ENCODE results near the gene TRAK1.
A peak's percentile ranks its signal among the peaks of the same experiment; 100 is the strongest.

TRAK1 gene

GRCh38 chr3:42140665-42141203 lies 49.6 kb downstream of the TRAK1 start:
- Histone ChIP-seq H3K4me1 (ENCODE audit: control insufficient read depth in 1 of 2, insufficient read depth in 1 of 2, low read depth in 1 of 2, low read length in 1 of 2) (no peaks in the 10 kb centered on the region), H3K27ac (no peak overlapping the region), H3K4me3 (ENCODE audit: low read depth in 1 of 2, low read length in 1 of 2) (no peak overlapping the region), H3K27me3 (no peaks in the 10 kb centered on the region), H3K9me3 (no peaks in the 10 kb centered on the region), H3K36me3 (no peaks in the 10 kb centered on the region)
- no peak for TF ChIP-seq CTCF (IDR thresholded peaks at IDR 0.05)

DNA sequence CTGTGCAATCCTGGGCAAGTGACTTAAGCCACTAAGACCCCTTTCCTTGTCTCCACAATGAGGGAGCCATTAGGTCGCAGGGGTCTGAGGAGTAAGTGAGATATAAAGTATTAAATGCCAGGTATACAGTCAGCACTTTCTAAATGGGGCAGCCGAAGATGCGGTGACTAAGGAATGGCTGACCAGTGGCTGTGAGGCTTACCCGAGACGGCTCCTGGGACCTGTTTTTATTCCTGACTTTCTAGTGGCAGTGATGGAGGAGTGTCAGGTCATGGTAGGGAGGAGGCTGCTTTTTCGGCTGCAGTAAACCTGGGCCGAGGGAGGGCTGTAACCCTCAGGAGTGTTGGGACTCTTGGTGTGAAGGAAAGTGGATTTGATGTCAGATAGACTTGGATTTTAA lies 52.3 kb downstream of the TRAK1 start:
- Histone ChIP-seq H3K27ac (no peak overlapping the region), H3K27me3 (no peaks in the 10 kb centered on the region), H3K36me3 (no peaks in the 10 kb centered on the region), H3K4me3 (ENCODE audit: low read depth in 1 of 2, low read length in 1 of 2) (no peak overlapping the region), H3K9me3 (no peaks in the 10 kb centered on the region), H3K4me1 (ENCODE audit: control insufficient read depth in 1 of 2, insufficient read depth in 1 of 2, low read depth in 1 of 2, low read length in 1 of 2) (peaks cover 5 to 8% of the 10 kb centered on the region in 2 experiments)
- TF ChIP-seq CTCF (IDR thresholded peaks at IDR 0.05), result no peak

DNA sequence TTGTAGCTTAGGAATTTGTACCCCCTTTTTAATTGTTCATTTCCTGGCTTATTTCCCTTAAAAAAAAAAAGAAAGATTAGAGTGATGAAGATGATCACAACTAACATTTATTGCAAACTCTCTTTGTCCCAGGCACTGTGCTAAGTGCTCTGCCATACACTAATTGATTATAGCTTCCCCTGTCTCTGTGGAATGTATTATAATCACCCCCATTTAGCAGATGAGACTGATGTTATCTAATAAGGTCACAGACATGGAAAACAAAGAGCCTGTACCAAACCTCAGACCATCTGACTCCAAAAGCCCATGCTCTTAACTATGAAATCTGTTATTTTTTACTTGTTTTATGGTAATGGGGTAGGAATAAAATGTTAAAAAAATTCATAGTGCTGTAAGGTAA lies 53.1 kb downstream of the TRAK1 start:
- Histone ChIP-seq H3K4me1 (ENCODE audit: control insufficient read depth in 1 of 2, insufficient read depth in 1 of 2, low read depth in 1 of 2, low read length in 1 of 2) (peaks cover 7 to 16% of the 10 kb centered on the region in 2 experiments), H3K27ac (no peak overlapping the region), H3K27me3 (no peaks in the 10 kb centered on the region), H3K9me3 (no peaks in the 10 kb centered on the region), H3K4me3 (ENCODE audit: low read depth in 1 of 2, low read length in 1 of 2) (no peak overlapping the region), H3K36me3 (no peaks in the 10 kb centered on the region)
- TF ChIP-seq CTCF (IDR thresholded peaks at IDR 0.05), result no peak

DNA sequence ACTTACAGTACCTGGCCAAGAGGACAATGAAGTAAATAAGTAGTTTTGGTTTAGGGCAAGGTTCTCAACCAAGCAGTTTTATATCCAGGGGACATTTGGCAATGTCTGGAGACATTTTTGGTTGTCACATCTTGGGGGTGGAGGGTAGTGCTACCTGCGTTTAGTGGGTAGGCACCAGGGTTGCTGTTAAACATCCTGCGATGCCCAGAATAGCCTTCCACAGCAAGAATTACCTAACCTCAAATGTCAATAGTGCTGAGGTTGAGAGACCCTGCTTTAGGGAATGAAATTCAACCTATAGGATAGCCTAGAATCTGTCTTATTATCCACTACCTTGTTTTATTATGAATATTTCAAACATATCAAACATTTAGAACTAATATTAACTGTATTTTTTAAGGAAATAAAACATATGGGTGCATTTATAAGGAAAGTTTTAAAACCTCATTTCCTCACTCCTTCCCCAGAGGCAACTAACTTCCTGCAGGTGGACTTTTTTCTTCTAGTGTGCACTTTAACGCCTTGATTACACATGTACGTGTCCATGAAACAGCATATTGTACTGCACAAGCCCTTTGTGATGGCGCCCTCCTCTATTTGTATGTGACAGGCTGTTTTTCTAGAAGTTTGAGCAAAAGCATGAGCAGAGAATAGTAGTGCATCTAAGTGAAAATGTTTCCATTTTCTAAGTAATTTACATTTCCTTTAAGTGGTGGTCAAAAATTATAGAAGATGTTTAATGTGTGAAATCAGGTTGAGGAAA lies 57.1 kb downstream of the TRAK1 start:
- Histone ChIP-seq H3K4me1 (ENCODE audit: control insufficient read depth in 1 of 2, insufficient read depth in 1 of 2, low read depth in 1 of 2, low read length in 1 of 2) (peaks cover 21 to 34% of the 10 kb centered on the region in 2 experiments), H3K9me3 (no peaks in the 10 kb centered on the region), H3K36me3 (no peaks in the 10 kb centered on the region), H3K27me3 (no peaks in the 10 kb centered on the region), H3K4me3 (ENCODE audit: low read depth in 1 of 2, low read length in 1 of 2) (no peak overlapping the region), H3K27ac (peak overlapping the region; percentile 31)
- no peak for TF ChIP-seq CTCF (IDR thresholded peaks at IDR 0.05)

GRCh38 chr3:42148982-42149432 lies 57.9 kb downstream of the TRAK1 start:
- H3K4me3 ChIP-seq (ENCODE audit: low read depth in 1 of 2, low read length in 1 of 2), result no peak overlapping the region

More at GRCh38 chr3:42148982-42149432, 57.9 kb downstream of the TRAK1 start:
- no peak for TF ChIP-seq CTCF (IDR thresholded peaks at IDR 0.05)
- no peaks in the 10 kb centered on the region for H3K27me3 ChIP-seq
- H3K27ac ChIP-seq, result no peak overlapping the region
- no peaks in the 10 kb centered on the region for H3K36me3 ChIP-seq
- no peaks in the 10 kb centered on the region for H3K9me3 ChIP-seq
- H3K4me1 ChIP-seq (ENCODE audit: control insufficient read depth in 1 of 2, insufficient read depth in 1 of 2, low read depth in 1 of 2, low read length in 1 of 2), result peaks cover 21 to 34% of the 10 kb centered on the region in 2 experiments
